ENCODE results near the gene GSK3B.

- TF ChIP-seq CTCF (conservative IDR thresholded peaks at IDR 0.05 in 1 of 2, IDR thresholded peaks at IDR 0.05 in 1 of 2; ENCODE audit: low read depth in 1 of 2, low read length in 2 of 2) (no peak), EZH2 (IDR thresholded peaks at IDR 0.05; ENCODE audit: low read length, missing control alignments) (no peak)
These were observed 25.7 kb upstream of the GSK3B start for GRCh38 chr3:120119846-120120510.

All from fibroblast of lung (primary cell).